ENCODE measurements around the gene CD86.

- TF ChIP-seq CTCF (IDR thresholded peaks at IDR 0.05 in 2 of 3, conservative IDR thresholded peaks at IDR 0.05 in 1 of 3; ENCODE audit: borderline replicate concordance in 1 of 3, insufficient read depth in 1 of 3, low read depth in 2 of 3, low read length in 2 of 3) (no peak), EZH2 (IDR thresholded peaks at IDR 0.05) (no peak)
Observed at GRCh38 chr3:122010506-122010905, 44.7 kb upstream of the CD86 start.

Measured in HCT116 (cell line).